ENCODE results near the gene TMEM150B. TPM values are rescaled to one million over a fixed set of nuclear protein-coding genes. Genes with fewer than 3 reads are reported as not detected.

The TMEM150B gene
- total and polyA plus RNA-seq, 9 of the 15 experiments (the other 6 are each of a cell fraction or from before 2014, with no cell fraction given): 0.47 to 1.3 (median 0.74) TPM; not detected in 2

DNA sequence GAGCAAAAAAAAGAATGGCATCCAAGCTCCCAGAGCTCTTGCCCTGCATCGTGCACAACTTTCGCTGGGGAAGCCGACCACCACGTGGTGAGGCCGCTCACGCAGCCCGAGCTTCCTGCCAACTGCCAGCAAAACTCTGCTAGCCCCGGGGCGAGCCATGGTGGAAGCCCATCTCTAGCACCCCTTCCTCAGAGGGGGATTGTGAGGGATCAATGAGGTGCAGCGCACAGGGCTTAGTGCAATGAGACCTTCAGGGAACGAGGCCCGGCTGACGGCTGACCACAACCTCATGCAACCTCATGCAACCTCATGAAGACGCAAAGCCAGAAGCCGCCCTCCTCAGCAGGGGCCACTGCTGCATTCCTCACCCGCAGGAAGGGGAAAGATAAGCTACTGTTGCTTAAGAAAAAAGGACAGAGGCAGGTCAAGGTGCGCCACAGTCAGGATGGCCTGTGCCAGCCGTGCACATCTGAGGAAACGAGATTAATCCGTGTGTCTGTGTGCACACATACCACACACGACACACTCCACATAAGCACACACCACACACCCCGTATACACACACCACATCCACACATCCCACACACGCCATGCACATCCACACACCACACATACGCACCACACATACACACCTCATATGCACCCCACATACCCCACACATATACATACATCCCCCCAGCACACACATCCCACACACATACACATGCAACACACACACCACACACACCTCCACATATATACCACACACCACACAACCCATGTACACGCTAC, 54.8 kb downstream of the TMEM150B start (continued):
- TF ChIP-seq IRF9 (tag; IDR thresholded peaks at IDR 0.05) (peak; percentile 69), RFX7 (CRISPR knock-in tag; IDR thresholded peaks at IDR 0.05) (no peak), ETV5 (CRISPR knock-in tag; IDR thresholded peaks at IDR 0.05; ENCODE audit: low read depth) (no peak), ZNF778 (CRISPR knock-in tag; IDR thresholded peaks at IDR 0.05) (no peak), ZFP36 (IDR thresholded peaks at IDR 0.05; ENCODE audit: low read depth, low read length, partially characterized antibody) (no peak), TCFL5 (CRISPR knock-in tag; conservative IDR thresholded peaks at IDR 0.05) (0 out of 2 replicates have a peak, but pooled peaks have one; percentile 20), KLF16 (IDR thresholded peaks at IDR 0.05) (no peak), PHB (CRISPR knock-in tag; IDR thresholded peaks at IDR 0.05) (no peak), E2F6 (IDR thresholded peaks at IDR 0.05; ENCODE audit: borderline replicate concordance in 1 of 2, extremely low read depth in 1 of 2, insufficient read depth in 1 of 2, insufficient read length in 1 of 2, low read depth in 1 of 2, low read length in 1 of 2, poor library complexity in 1 of 2, severe bottlenecking in 1 of 2) (peak in 1 of 2 experiments; percentile 59), SREBF1 (IDR thresholded peaks at IDR 0.05; ENCODE audit: borderline replicate concordance, low read depth, low read length) (no peak), SIN3B (IDR thresholded peaks at IDR 0.05; ENCODE audit: low read depth) (no peak), ETS2 (tag; IDR thresholded peaks at IDR 0.05; ENCODE audit: borderline replicate concordance, poor library complexity, severe bottlenecking) (no peak), ZNF431 (CRISPR knock-in tag; IDR thresholded peaks at IDR 0.05) (no peak), ZKSCAN3 (CRISPR knock-in tag; IDR thresholded peaks at IDR 0.05) (no peak), ZBTB5 (IDR thresholded peaks at IDR 0.05) (no peak)
- TF ChIP-seq, protein P1, sequence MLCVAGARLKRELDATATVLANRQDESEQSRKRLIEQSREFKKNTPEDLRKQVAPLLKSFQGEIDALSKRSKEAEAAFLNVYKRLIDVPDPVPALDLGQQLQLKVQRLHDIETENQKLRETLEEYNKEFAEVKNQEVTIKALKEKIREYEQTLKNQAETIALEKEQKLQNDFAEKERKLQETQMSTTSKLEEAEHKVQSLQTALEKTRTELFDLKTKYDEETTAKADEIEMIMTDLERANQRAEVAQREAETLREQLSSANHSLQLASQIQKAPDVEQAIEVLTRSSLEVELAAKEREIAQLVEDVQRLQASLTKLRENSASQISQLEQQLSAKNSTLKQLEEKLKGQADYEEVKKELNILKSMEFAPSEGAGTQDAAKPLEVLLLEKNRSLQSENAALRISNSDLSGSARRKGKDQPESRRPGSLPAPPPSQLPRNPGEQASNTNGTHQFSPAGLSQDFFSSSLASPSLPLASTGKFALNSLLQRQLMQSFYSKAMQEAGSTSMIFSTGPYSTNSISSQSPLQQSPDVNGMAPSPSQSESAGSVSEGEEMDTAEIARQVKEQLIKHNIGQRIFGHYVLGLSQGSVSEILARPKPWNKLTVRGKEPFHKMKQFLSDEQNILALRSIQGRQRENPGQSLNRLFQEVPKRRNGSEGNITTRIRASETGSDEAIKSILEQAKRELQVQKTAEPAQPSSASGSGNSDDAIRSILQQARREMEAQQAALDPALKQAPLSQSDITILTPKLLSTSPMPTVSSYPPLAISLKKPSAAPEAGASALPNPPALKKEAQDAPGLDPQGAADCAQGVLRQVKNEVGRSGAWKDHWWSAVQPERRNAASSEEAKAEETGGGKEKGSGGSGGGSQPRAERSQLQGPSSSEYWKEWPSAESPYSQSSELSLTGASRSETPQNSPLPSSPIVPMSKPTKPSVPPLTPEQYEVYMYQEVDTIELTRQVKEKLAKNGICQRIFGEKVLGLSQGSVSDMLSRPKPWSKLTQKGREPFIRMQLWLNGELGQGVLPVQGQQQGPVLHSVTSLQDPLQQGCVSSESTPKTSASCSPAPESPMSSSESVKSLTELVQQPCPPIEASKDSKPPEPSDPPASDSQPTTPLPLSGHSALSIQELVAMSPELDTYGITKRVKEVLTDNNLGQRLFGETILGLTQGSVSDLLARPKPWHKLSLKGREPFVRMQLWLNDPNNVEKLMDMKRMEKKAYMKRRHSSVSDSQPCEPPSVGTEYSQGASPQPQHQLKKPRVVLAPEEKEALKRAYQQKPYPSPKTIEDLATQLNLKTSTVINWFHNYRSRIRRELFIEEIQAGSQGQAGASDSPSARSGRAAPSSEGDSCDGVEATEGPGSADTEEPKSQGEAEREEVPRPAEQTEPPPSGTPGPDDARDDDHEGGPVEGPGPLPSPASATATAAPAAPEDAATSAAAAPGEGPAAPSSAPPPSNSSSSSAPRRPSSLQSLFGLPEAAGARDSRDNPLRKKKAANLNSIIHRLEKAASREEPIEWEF (CRISPR knock-in tag; IDR thresholded peaks at IDR 0.05): no peak

Measured in K562 (cell line).